ENCODE results near the gene POC1A.
"Not testable (repeated sequence)": the region's sequence is repeated elsewhere in the genome, so short reads cannot be mapped to it uniquely, and the experiment has no call there.

POC1A gene

DNA sequence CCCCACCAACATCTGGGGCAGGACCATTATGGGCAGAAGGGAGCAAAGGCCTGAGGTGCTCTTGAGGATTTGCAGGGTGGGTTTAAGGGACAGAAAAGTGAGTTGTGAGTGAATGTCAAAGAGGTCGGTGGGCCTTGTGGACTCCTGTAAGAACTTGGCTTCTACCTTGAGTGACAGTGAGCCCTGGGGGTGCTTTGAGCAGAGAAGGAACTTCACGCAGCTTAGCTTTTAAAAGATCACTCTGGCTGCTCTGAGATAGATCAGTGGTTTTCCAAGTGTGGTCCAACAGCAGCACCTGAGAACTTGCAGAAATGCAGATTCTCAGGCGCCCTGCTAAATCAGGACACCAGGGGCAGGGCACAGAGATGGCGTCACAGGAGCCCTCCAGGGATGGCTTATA, 28.5 kb upstream of the POC1A start:
- H3K9me3 ChIP-seq (ENCODE audit: control insufficient read depth in 1 of 2, low read length in 2 of 2), result no peaks in the 10 kb centered on the region
- no peaks in the 10 kb centered on the region for H3K36me3 ChIP-seq (ENCODE audit: control insufficient read depth in 1 of 2, insufficient read depth in 2 of 2, low read length in 2 of 2)
- H3K27ac ChIP-seq (ENCODE audit: low read length), result no peak overlapping the region
- H3K4me3 ChIP-seq (ENCODE audit: low read depth in 1 of 2, low read length in 2 of 2), result no peak overlapping the region
- H3K27me3 ChIP-seq (ENCODE audit: low read depth, low read length), result no peaks in the 10 kb centered on the region
- H3K4me1 ChIP-seq (ENCODE audit: control insufficient read depth in 1 of 2, insufficient read depth in 2 of 2, low read length in 2 of 2), result no peaks in the 10 kb centered on the region

GRCh38 chr3:52182196-52182595, 28.0 kb upstream of the POC1A start:
- Histone ChIP-seq H3K4me1 (ENCODE audit: control insufficient read depth in 1 of 2, insufficient read depth in 2 of 2, low read length in 2 of 2) (no peaks in the 10 kb centered on the region), H3K27ac (ENCODE audit: low read length) (no peak overlapping the region), H3K9me3 (ENCODE audit: control insufficient read depth in 1 of 2, low read length in 2 of 2) (no peaks in the 10 kb centered on the region), H3K27me3 (ENCODE audit: low read depth, low read length) (no peaks in the 10 kb centered on the region), H3K4me3 (ENCODE audit: low read depth in 1 of 2, low read length in 2 of 2) (no peak overlapping the region), H3K36me3 (ENCODE audit: control insufficient read depth in 1 of 2, insufficient read depth in 2 of 2, low read length in 2 of 2) (no peaks in the 10 kb centered on the region)

DNA sequence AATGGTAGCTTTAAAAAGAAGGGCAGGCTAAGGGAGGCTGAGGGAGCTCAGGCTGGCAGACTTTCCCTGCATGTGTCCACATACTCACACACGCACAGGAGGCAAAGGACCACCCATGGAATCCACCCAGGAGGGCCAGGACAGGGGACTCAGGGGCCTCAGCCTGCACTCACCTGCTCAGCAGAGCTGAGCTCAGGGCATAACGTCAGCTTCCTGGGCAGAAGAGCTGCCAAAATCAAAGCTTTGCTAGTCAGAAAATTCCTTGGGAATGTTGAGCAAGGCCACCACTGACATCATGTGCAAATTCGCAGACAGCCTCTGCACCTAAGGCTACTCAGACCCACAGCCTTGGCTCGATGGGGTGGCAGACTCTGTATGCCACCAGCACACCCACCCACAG, 27.3 kb upstream of the POC1A start:
- Histone ChIP-seq H3K9me3 (ENCODE audit: control insufficient read depth in 1 of 2, low read length in 2 of 2) (no peaks in the 10 kb centered on the region), H3K36me3 (ENCODE audit: control insufficient read depth in 1 of 2, insufficient read depth in 2 of 2, low read length in 2 of 2) (no peaks in the 10 kb centered on the region), H3K27me3 (ENCODE audit: low read depth, low read length) (no peaks in the 10 kb centered on the region), H3K4me3 (ENCODE audit: low read depth in 1 of 2, low read length in 2 of 2) (no peak overlapping the region), H3K27ac (ENCODE audit: low read length) (no peak overlapping the region), H3K4me1 (ENCODE audit: control insufficient read depth in 1 of 2, insufficient read depth in 2 of 2, low read length in 2 of 2) (no peaks in the 10 kb centered on the region)

GRCh38 chr3:52178537-52178936, 24.3 kb upstream of the POC1A start:
- H3K27ac ChIP-seq (ENCODE audit: low read length), result no peak overlapping the region
- H3K27me3 ChIP-seq (ENCODE audit: low read depth, low read length), result no peaks in the 10 kb centered on the region
- no peaks in the 10 kb centered on the region for H3K4me1 ChIP-seq (ENCODE audit: control insufficient read depth in 1 of 2, insufficient read depth in 2 of 2, low read length in 2 of 2)
- no peaks in the 10 kb centered on the region for H3K9me3 ChIP-seq (ENCODE audit: control insufficient read depth in 1 of 2, low read length in 2 of 2)
- no peaks in the 10 kb centered on the region for H3K36me3 ChIP-seq (ENCODE audit: control insufficient read depth in 1 of 2, insufficient read depth in 2 of 2, low read length in 2 of 2)
- no peak overlapping the region for H3K4me3 ChIP-seq (ENCODE audit: low read depth in 1 of 2, low read length in 2 of 2)

GRCh38 chr3:52178126-52178525, 23.9 kb upstream of the POC1A start:
- H3K9me3 ChIP-seq (ENCODE audit: control insufficient read depth in 1 of 2, low read length in 2 of 2); H3K4me3 ChIP-seq (ENCODE audit: low read depth in 1 of 2, low read length in 2 of 2); H3K27me3 ChIP-seq (ENCODE audit: low read depth, low read length); H3K36me3 ChIP-seq (ENCODE audit: control insufficient read depth in 1 of 2, insufficient read depth in 2 of 2, low read length in 2 of 2); H3K27ac ChIP-seq (ENCODE audit: low read length); H3K4me1 ChIP-seq (ENCODE audit: control insufficient read depth in 1 of 2, insufficient read depth in 2 of 2, low read length in 2 of 2): not testable (repeated sequence)

GRCh38 chr3:52177701-52178042, 23.4 kb upstream of the POC1A start:
- no peaks in the 10 kb centered on the region for H3K27me3 ChIP-seq (ENCODE audit: low read depth, low read length)
- no peak overlapping the region for H3K4me3 ChIP-seq (ENCODE audit: low read depth in 1 of 2, low read length in 2 of 2)
- no peaks in the 10 kb centered on the region for H3K36me3 ChIP-seq (ENCODE audit: control insufficient read depth in 1 of 2, insufficient read depth in 2 of 2, low read length in 2 of 2)
- no peaks in the 10 kb centered on the region for H3K9me3 ChIP-seq (ENCODE audit: control insufficient read depth in 1 of 2, low read length in 2 of 2)
- H3K4me1 ChIP-seq (ENCODE audit: control insufficient read depth in 1 of 2, insufficient read depth in 2 of 2, low read length in 2 of 2), result no peaks in the 10 kb centered on the region
- no peak overlapping the region for H3K27ac ChIP-seq (ENCODE audit: low read length)

GRCh38 chr3:52176951-52177700, 22.9 kb upstream of the POC1A start:
- H3K27me3 ChIP-seq (ENCODE audit: low read depth, low read length), result no peaks in the 10 kb centered on the region
- no peaks in the 10 kb centered on the region for H3K36me3 ChIP-seq (ENCODE audit: control insufficient read depth in 1 of 2, insufficient read depth in 2 of 2, low read length in 2 of 2)
- no peak overlapping the region for H3K27ac ChIP-seq (ENCODE audit: low read length)
- no peak overlapping the region for H3K4me3 ChIP-seq (ENCODE audit: low read depth in 1 of 2, low read length in 2 of 2)
- H3K4me1 ChIP-seq (ENCODE audit: control insufficient read depth in 1 of 2, insufficient read depth in 2 of 2, low read length in 2 of 2), result no peaks in the 10 kb centered on the region
- no peaks in the 10 kb centered on the region for H3K9me3 ChIP-seq (ENCODE audit: control insufficient read depth in 1 of 2, low read length in 2 of 2)

- H3K27me3 ChIP-seq (ENCODE audit: low read depth, low read length), result no peaks in the 10 kb centered on the region
- H3K9me3 ChIP-seq (ENCODE audit: control insufficient read depth in 1 of 2, low read length in 2 of 2), result no peaks in the 10 kb centered on the region
- no peaks in the 10 kb centered on the region for H3K4me1 ChIP-seq (ENCODE audit: control insufficient read depth in 1 of 2, insufficient read depth in 2 of 2, low read length in 2 of 2)
- H3K4me3 ChIP-seq (ENCODE audit: low read depth in 1 of 2, low read length in 2 of 2), result no peak overlapping the region
- H3K36me3 ChIP-seq (ENCODE audit: control insufficient read depth in 1 of 2, insufficient read depth in 2 of 2, low read length in 2 of 2), result no peaks in the 10 kb centered on the region
- H3K27ac ChIP-seq (ENCODE audit: low read length), result no peak overlapping the region
Measured at GRCh38 chr3:52176180-52176752, 22.0 kb upstream of the POC1A start.

DNA sequence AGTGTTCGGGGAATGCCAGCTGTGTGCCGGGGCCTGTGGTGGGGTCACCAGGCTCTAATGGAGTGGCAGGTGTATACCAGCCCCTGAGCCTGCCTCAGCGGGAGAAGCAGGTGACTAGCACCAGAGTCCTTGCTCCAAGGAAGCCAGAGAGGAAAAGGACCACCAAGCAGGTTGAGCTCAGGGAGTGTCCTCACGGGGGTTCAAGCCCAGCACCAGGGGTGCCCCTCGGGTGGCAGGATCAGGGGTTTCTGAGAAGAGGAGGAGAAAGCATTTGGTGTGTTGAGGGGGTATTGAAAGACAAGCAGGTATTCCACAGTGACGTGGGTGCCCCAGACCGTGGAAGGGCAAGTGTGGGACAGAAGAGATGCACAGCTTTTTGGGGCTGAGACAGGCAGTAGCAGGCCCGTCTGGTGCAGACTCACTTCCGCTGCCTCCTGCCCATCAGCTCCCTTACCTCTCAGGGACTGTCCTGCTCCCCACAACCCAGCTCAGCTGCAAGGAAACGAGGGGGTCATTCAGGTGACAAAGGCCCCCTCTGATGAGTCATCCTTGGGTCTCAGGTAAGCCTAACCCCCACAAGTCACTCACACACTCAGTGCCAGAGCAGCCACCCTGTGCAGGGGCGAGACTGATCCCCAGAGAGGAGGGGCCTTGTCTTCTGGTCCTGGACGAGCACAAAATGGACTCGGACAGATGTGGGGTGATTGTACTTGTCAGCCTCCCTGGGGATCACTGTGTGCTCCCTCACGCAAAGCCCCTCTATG, 21.4 kb upstream of the POC1A start:
- Histone ChIP-seq H3K27ac (ENCODE audit: low read length) (no peak overlapping the region), H3K4me3 (ENCODE audit: low read depth in 1 of 2, low read length in 2 of 2) (no peak overlapping the region), H3K36me3 (ENCODE audit: control insufficient read depth in 1 of 2, insufficient read depth in 2 of 2, low read length in 2 of 2) (no peaks in the 10 kb centered on the region), H3K9me3 (ENCODE audit: control insufficient read depth in 1 of 2, low read length in 2 of 2) (no peaks in the 10 kb centered on the region), H3K27me3 (ENCODE audit: low read depth, low read length) (no peaks in the 10 kb centered on the region), H3K4me1 (ENCODE audit: control insufficient read depth in 1 of 2, insufficient read depth in 2 of 2, low read length in 2 of 2) (no peaks in the 10 kb centered on the region)

- H3K4me3 ChIP-seq (ENCODE audit: low read depth in 1 of 2, low read length in 2 of 2), result no peak overlapping the region
- no peaks in the 10 kb centered on the region for H3K27me3 ChIP-seq (ENCODE audit: low read depth, low read length)
- no peaks in the 10 kb centered on the region for H3K9me3 ChIP-seq (ENCODE audit: control insufficient read depth in 1 of 2, low read length in 2 of 2)
- no peaks in the 10 kb centered on the region for H3K36me3 ChIP-seq (ENCODE audit: control insufficient read depth in 1 of 2, insufficient read depth in 2 of 2, low read length in 2 of 2)
- H3K27ac ChIP-seq (ENCODE audit: low read length), result no peak overlapping the region
- no peaks in the 10 kb centered on the region for H3K4me1 ChIP-seq (ENCODE audit: control insufficient read depth in 1 of 2, insufficient read depth in 2 of 2, low read length in 2 of 2)
Measured at GRCh38 chr3:52174896-52175295, 20.7 kb upstream of the POC1A start.

DNA sequence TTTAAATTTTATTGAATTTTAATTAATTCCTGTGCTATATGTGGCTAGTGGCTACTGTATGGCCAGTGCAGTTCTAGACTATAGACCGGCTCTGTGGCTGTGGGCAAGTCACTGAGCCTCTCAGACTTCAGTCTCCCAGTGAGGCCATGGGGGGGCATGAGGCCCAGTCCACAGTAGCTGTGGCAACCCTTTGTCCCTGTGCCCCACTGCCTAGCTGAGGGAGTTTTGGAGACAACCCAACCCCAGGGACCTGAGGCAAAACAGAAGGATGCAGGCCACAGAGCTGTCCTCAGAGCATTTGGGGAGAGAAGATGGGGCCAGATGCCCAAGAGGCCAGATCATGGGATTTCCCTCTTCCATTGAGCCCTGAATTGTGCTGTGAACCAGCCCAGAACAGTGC, 18.9 kb upstream of the POC1A start:
- H3K9me3 ChIP-seq (ENCODE audit: control insufficient read depth in 1 of 2, low read length in 2 of 2), result no peaks in the 10 kb centered on the region
- no peaks in the 10 kb centered on the region for H3K4me1 ChIP-seq (ENCODE audit: control insufficient read depth in 1 of 2, insufficient read depth in 2 of 2, low read length in 2 of 2)
- H3K27me3 ChIP-seq (ENCODE audit: low read depth, low read length), result no peaks in the 10 kb centered on the region
- H3K27ac ChIP-seq (ENCODE audit: low read length), result no peak overlapping the region
- H3K36me3 ChIP-seq (ENCODE audit: control insufficient read depth in 1 of 2, insufficient read depth in 2 of 2, low read length in 2 of 2), result no peaks in the 10 kb centered on the region
- no peak overlapping the region for H3K4me3 ChIP-seq (ENCODE audit: low read depth in 1 of 2, low read length in 2 of 2)
